Measurements from ENCODE around the gene PTPN7. TPM values are rescaled to one million over a fixed set of nuclear protein-coding genes. Genes with fewer than 3 reads are reported as not detected.
"Not testable (repeated sequence)": the region's sequence is repeated elsewhere in the genome, so short reads cannot be mapped to it uniquely, and the experiment has no call there.

The PTPN7 gene
- total RNA-seq, 1 experiment from 2014 or later = not detected

- no peaks in the 10 kb centered on the region for H3K27me3 Mint-ChIP-seq (ENCODE audit: insufficient read depth, unreplicated experiment)
- POLR2A ChIA-PET = no interaction called here
- no peak overlapping the region for H3K27ac Mint-ChIP-seq (ENCODE audit: low read depth, unreplicated experiment)
- H3K4me1 Mint-ChIP-seq (ENCODE audit: insufficient read depth, unreplicated experiment) = no peaks in the 10 kb centered on the region
- BruUV-seq (replicated peaks) = no TSS peak
- TF ChIP-seq CTCF (IDR thresholded peaks at IDR 0.05; ENCODE audit: unreplicated experiment) = no peak
- CTCF ChIA-PET = interaction anchor here (0.6 to 1.5 kb wide), 4 partner anchors 15 to 148 kb away, joined by 3 to 5 read pairs (median 4); no protein-coding TSS in a partner anchor
- no peaks in the 10 kb centered on the region for H3K9me3 Mint-ChIP-seq (ENCODE audit: unreplicated experiment)
- intact Hi-C loops (cut with micrococcal nuclease) = no loop called here
- no peaks in the 10 kb centered on the region for H3K36me3 Mint-ChIP-seq (ENCODE audit: insufficient read depth, unreplicated experiment)
- no peak overlapping the region for H3K4me3 Mint-ChIP-seq (ENCODE audit: unreplicated experiment)
- DNase-seq (ENCODE audit: unreplicated experiment) = no peak
Observed at GRCh38 chr1:202168861-202169260, 8.5 kb upstream of the PTPN7 start.

- H3K36me3 Mint-ChIP-seq (ENCODE audit: insufficient read depth, unreplicated experiment) = no peaks in the 10 kb centered on the region
- H3K4me3 Mint-ChIP-seq (ENCODE audit: unreplicated experiment) = no peak overlapping the region
- no peaks in the 10 kb centered on the region for H3K4me1 Mint-ChIP-seq (ENCODE audit: insufficient read depth, unreplicated experiment)
- H3K27ac Mint-ChIP-seq (ENCODE audit: low read depth, unreplicated experiment) = no peak overlapping the region
- ChIA-PET CTCF (interaction anchor here (0.6 to 1.6 kb wide), 4 partner anchors 15 to 31 kb away, joined by 3 to 7 read pairs (median 4); no protein-coding TSS in a partner anchor), POLR2A (no interaction called here)
- H3K9me3 Mint-ChIP-seq (ENCODE audit: unreplicated experiment) = no peaks in the 10 kb centered on the region
- BruUV-seq (replicated peaks) = no TSS peak
- TF ChIP-seq CTCF (IDR thresholded peaks at IDR 0.05; ENCODE audit: unreplicated experiment) = no peak
- intact Hi-C loops (cut with micrococcal nuclease) = no loop called here
- H3K27me3 Mint-ChIP-seq (ENCODE audit: insufficient read depth, unreplicated experiment) = no peaks in the 10 kb centered on the region
- no peak for DNase-seq (ENCODE audit: unreplicated experiment)
Observed at GRCh38 chr1:202167708-202168415, 7.5 kb upstream of the PTPN7 start.

- POLR2A ChIA-PET = interaction anchor here (1.1 kb wide), 1 partner anchor 13 kb away, joined by 3 read pairs; no protein-coding TSS in a partner anchor
- H3K4me1 Mint-ChIP-seq (ENCODE audit: insufficient read depth, unreplicated experiment); H3K27ac Mint-ChIP-seq (ENCODE audit: low read depth, unreplicated experiment); H3K27me3 Mint-ChIP-seq (ENCODE audit: insufficient read depth, unreplicated experiment); H3K4me3 Mint-ChIP-seq (ENCODE audit: unreplicated experiment); H3K36me3 Mint-ChIP-seq (ENCODE audit: insufficient read depth, unreplicated experiment); BruUV-seq (replicated peaks); DNase-seq (ENCODE audit: unreplicated experiment); H3K9me3 Mint-ChIP-seq (ENCODE audit: unreplicated experiment); intact Hi-C loops (cut with micrococcal nuclease): not testable (repeated sequence)
- CTCF ChIA-PET = interaction anchor here (0.6 to 1.6 kb wide), 7 partner anchors 12 to 148 kb away, joined by 3 to 7 read pairs (median 3); no protein-coding TSS in a partner anchor
Observed at GRCh38 chr1:202167054-202167453, 6.7 kb upstream of the PTPN7 start.

- CTCF ChIA-PET = interaction anchor here (0.8 to 1.6 kb wide), 7 partner anchors 17 to 149 kb away, joined by 3 to 7 read pairs (median 3); no protein-coding TSS in a partner anchor
Observed at GRCh38 chr1:202165942-202166843, 5.8 kb upstream of the PTPN7 start.

More at GRCh38 chr1:202165942-202166843, 5.8 kb upstream of the PTPN7 start:
- H3K4me1 Mint-ChIP-seq (ENCODE audit: insufficient read depth, unreplicated experiment) = no peaks in the 10 kb centered on the region
- H3K27me3 Mint-ChIP-seq (ENCODE audit: insufficient read depth, unreplicated experiment) = peaks cover 4% of the 10 kb centered on the region
- BruUV-seq (replicated peaks) = no TSS peak
- H3K4me3 Mint-ChIP-seq (ENCODE audit: unreplicated experiment) = no peak overlapping the region
- DNase-seq (ENCODE audit: unreplicated experiment) = no peak
- no peaks in the 10 kb centered on the region for H3K9me3 Mint-ChIP-seq (ENCODE audit: unreplicated experiment)
- intact Hi-C loops (cut with micrococcal nuclease) = no loop called here
- POLR2A ChIA-PET = interaction anchor here (1.1 kb wide), 1 partner anchor 12 kb away, joined by 3 read pairs; no protein-coding TSS in a partner anchor
- no peak for TF ChIP-seq CTCF (IDR thresholded peaks at IDR 0.05; ENCODE audit: unreplicated experiment)
- H3K36me3 Mint-ChIP-seq (ENCODE audit: insufficient read depth, unreplicated experiment) = no peaks in the 10 kb centered on the region
- no peak overlapping the region for H3K27ac Mint-ChIP-seq (ENCODE audit: low read depth, unreplicated experiment)

Data from MCF 10A (cell line).